Measurements from ENCODE around the gene DCC.

Gene DCC

GRCh38 chr18:53114441-53114840 lies 774.4 kb downstream of the DCC start:
- no peak for ATAC-seq

DNA sequence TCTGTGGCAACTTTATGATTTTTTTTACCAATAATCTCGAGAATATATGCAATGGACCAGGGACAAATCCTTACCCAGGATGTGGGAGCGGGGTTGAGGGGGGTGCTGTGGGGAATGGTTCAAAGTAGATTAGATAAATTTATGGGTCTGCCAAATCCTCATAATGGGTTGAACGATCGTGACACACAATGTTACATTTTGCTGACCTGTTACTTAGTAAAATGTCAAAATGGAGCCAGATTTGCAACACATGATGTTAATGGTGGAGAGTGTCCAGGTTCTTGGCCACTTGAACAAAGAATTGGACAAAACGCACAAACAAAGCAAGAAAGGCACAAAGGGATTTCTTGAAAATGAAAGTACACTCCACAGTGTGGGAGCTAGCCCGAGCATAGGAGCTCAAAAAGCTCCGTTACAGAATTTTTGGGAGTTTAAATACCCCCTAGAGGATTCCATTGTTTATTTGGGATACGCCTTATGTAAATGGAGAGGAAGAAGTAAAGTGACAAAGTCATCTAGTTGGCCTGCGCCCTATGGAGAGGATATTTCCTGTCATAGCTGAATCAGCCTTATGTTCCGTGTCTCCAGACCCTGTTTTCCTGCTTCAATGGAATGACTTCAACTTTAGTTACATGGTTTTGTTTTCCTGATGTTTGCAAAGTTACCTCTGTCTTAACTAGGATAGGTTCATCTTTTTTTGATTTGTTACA lies 776.0 kb downstream of the DCC start:
- no peak for ATAC-seq

GRCh38 chr18:53117851-53118250 lies 777.9 kb downstream of the DCC start:
- no peak for ATAC-seq

GRCh38 chr18:53126210-53126609 lies 786.2 kb downstream of the DCC start:
- ATAC-seq = no peak

GRCh38 chr18:53131001-53131400 lies 791.0 kb downstream of the DCC start:
- ATAC-seq = no peak

- ATAC-seq = no peak
Measured at GRCh38 chr18:53134711-53135110, 794.7 kb downstream of the DCC start.

DNA sequence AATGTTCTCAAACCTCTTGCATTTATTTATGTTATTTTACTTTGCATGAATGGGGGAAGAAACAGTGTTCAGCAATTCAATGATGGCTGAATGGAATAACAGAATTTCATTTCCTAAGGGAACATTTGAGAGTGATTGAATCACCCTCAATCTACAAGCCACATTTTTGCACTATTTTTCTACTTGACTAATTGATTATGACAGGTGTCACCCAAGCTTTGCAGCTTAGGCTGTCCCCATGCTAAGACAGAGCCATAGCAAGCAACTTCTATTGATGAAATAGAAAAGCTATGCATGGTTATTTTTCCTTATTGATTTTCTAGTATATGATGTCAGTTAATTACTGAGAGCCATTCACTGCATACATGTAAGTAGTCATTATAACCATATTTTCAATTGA lies 795.7 kb downstream of the DCC start:
- no peak for ATAC-seq

- no peak for ATAC-seq
Measured at GRCh38 chr18:53139746-53140500, 799.9 kb downstream of the DCC start.

- ATAC-seq = no peak
Measured at GRCh38 chr18:53142005-53142404, 802.0 kb downstream of the DCC start.

DNA sequence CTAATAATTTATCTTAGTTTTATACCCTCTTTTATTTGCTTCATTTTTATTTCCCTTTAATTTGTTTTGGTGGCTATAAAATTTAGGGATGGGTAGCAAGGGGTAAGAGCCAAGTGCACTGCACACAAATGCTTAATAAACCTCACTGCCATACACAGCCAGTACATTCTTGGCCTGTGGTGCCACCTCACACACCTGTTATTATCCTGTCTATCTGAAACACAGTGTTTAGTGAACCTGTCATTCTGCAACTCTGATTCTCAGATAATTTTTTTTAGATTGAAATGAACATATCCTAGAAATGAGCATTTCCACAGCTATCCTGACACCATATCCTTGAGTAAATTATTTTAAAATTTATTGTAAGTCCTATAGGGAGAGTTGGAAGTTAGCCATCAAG lies 807.5 kb downstream of the DCC start:
- no peak for ATAC-seq

DNA sequence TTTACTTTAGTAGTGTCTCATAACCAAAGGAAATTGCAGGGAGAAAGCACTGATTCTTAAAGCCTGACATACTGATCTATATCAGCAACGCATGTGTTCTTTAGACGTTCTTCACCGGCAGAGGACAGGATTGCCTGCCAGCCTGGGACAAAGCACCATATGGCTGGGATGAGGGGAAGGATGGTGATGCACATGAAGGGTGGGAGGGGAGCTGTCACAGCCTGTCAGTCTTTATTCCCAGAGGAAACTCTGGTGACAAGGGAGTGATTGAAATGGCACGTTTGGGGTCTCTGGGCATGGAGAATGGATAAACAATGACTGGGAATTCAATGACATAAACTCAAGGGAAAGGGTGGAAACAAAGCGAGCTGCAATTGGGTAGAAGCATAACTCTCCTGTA lies 808.1 kb downstream of the DCC start:
- ATAC-seq = no peak

GRCh38 chr18:53152476-53152875 lies 812.5 kb downstream of the DCC start:
- no peak for ATAC-seq

GRCh38 chr18:53153281-53153680 lies 813.3 kb downstream of the DCC start:
- no peak for ATAC-seq

GRCh38 chr18:53153800-53154199 lies 813.8 kb downstream of the DCC start:
- ATAC-seq = no peak

GRCh38 chr18:53165770-53166169 lies 825.8 kb downstream of the DCC start:
- ATAC-seq = no peak

DNA sequence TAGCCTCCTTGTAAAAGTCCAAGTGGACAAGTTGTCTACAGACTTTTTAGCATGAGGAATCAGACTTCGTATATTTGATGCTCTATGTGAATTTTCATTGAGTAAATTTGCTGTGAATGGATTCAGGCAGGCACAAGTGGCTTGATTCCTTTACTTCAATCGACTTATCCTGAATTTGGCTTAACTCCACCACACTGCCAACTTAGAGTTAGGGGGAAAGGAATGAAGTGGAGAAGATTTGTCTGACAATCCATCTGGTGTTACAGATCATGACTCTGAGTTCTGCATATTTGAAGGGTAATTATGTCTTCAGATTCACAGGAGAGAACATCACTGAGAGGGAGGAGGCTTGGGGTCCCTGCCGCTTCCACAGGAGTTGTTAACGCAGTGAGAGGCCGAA lies 829.3 kb downstream of the DCC start:
- ATAC-seq = no peak

- no peak for ATAC-seq
Measured at GRCh38 chr18:53191634-53192033, 851.6 kb downstream of the DCC start.

DNA sequence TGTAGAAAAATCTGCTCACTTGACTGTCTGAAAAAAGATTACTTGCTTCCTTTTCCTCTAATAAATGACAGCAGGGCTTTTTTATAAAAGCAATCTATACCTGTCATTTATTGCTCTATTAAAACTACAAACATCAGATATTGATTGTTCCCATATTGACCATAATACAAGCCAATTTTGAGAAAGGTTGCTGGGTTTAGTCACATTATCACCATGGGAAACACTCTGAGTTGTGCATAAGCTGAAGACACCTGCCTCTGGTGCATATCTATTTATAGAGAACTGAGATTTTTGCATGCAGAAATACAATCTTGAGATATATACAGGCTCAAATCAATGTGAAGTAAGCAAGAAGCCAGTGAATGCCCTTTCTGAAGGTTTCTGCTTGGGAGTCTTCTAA lies 853.9 kb downstream of the DCC start:
- no peak for ATAC-seq

DNA sequence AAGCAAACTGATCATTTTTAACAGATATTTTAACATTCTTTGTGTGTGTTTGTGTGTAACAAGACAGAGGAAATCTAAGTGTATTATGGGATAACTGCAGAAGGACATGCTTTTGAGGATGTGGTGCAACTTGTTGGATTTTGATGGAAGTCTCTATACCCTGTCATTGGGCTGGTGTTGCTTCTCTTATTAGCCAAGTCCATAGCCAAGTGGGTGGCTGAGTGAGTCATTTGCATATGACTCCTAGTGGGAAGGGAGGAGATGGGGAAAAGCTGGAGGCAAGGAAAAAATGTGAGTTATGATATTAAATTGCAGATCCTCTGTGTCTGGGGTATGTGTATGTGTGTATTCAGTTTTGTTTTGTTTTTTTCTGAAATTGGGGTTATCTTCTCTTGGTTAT lies 879.9 kb downstream of the DCC start:
- ATAC-seq = no peak

DNA sequence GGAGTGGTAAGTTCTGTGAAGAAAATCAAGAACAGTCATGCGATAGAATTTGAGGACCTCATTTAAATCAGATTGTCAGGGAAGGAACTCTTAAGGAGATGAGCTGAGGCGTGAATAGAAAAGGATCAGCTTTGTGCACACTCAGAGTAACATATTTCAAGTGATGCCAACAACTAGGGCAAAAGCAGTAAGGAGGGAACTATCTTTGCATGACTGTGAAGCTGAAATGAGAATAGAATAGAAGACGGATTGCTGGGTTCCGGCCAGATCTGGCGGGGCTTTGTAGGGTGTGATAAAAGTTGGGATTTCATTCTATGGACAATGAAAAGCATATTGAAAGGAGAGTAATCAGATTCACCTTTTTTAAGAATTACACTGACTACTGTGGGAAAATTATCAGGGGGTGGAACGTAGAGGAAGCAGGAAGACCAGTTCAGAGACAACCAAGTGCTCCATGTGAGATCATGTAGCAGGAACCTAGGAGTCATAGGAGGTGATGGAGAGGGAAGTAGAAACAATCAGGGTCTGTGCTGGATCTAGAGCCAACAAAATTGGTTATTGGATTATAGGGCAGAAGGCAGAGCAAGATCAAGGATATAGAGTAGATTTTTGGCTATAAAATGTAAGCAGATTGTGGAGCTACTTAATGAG lies 884.3 kb downstream of the DCC start:
- ATAC-seq = no peak

DNA sequence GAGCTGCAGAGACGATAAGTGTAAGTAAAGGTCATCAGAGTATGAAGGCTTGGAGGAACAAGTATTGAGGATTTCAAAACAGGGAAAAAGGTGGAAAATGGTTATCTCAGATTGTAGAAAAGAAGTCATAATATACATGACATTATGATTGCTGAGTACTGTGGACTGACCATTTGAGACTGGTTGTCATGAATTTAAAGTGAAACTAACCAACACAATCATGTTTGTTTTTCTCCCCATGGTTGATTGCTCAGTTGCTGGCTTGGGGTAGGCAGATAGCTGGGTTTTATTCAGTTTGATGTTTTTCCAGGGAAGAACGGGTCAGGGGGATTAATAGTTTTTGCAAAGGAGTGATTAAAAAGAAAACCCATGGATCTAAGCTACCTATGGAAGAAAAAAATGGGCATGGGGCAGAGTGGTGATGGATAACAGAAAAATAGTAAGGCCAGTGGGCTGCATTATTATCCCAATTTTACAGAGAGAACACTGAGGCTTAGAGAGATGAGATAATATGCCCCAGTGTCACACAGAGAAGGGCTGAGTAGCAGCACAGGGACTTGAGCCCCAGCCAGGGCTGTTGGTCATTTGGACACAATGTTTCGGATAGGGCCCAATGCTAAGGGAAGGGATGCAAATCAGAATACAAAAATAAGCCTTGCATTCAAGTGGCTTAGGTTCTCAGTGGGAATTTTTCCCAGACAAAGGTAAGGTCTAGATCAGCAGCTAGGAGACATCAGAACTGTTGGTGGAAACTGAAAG lies 885.7 kb downstream of the DCC start:
- ATAC-seq = no peak

- no peak for ATAC-seq
Measured at GRCh38 chr18:53234610-53235009, 894.6 kb downstream of the DCC start.

DNA sequence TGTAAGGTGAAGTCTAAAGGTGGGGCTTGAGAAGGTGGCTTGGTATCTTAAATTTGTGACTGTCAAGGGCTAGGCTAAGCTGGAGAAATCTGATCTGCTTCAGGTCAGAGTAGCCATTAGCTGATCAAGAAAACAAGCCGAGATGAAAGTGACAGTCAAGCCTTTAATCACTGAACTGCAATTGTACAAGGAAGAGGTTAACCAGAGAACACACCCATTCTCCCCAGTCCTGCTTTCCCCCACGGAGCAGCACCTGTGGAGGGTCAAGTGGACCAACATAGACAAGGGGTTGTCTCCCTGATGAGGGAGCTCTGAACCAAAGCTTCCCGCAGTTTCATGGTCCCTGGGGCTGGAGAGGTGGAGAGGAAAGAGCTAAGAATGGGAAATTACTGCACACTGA lies 901.2 kb downstream of the DCC start:
- no peak for ATAC-seq
